NCI-H774 (cell line): ENCODE data around the gene GNE.
"Not testable (repeated sequence)": the region's sequence is repeated elsewhere in the genome, so short reads cannot be mapped to it uniquely, and the experiment has no call there.

ENCODE experiments used
- DNase-seq: peaks from one replicate; lab custom pipeline; 2025; lab: John Stamatoyannopoulos, UW

GNE gene

DNA sequence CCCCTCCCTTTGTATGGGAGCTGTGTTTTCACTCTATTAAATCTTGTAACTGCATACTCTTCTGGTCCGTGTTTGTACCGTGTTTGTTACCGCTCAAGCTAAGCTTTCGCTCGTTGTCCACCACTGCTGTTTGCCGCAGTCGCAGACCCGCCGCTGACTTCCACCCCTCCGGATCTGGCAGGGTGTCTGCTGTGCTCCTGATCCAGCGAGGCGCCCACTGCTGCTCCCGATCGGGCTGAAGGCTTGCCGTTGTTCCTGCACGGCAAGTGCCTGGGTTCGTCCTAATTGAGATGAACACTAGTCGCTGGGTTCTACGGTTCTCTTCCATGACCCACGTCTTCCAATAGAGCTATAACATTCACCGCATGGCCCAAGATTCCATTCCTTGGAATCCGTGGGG is 6.6 kb upstream of the GNE start:
- no peak for DNase-seq

DNA sequence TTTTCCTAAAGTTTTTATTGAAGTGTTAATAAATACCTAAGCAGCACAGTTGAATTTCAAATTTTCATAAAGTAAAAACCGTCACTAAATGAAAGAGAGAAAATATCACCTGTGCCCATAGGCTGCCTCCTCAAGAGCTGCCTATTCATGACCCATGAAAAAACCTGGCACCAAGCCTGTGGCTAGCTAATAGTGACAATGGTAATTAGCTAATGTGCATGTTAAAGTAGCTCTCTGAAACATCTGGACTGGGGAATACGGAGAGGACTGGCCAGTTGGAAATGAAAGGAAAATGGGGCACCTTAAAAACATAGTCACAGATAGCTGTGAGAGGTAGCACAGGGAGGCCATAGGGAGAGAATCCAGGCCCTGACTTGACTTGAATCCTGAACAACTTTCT is 5.4 kb upstream of the GNE start:
- peak; percentile 81 for DNase-seq

DNA sequence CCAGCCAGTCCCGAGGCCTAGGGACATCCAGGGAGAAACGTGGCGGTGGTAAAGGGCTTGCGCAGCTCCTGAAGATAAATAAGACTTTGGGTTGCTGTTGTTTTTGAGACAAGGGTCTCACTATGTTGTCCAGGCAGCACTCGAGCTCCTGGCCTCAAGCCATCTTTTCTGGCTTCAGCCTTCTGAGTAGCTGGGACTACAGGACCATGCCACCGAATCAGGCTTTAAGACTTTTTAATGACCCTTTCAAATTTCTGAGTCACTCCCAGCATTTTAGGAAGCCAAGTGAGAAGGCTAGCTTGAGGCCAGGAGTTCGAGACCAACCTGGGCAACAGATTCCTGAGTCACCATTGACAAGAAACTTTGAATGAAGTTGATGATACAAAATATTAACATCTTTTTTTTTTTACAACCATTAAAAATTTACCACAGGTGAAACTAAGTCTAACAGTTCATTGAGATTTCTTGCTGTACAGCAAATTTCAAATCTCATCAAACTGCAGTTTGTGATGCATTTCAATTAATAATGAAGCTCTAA is 817 bp upstream of the GNE start:
- no peak for DNase-seq

DNA sequence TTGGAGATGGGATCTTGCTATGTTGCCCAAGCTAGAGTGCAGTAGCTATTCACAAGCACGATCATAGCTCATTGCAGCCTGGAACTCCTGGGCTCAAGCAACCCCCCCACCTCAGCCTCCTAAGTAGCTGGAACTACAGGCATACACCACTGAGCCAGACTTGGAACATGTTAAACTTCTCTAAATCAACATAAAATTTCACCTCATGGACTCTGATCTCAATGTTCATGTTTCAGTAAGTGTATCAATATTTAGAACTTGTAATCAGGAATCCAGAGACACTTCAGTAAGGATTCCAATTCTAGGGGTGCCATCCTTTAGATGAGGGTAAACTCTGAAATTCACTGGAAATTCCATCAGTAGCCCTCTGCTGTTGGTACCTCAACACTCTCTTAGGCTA is 6.8 kb downstream of the GNE start:
- DNase-seq = no peak

DNA sequence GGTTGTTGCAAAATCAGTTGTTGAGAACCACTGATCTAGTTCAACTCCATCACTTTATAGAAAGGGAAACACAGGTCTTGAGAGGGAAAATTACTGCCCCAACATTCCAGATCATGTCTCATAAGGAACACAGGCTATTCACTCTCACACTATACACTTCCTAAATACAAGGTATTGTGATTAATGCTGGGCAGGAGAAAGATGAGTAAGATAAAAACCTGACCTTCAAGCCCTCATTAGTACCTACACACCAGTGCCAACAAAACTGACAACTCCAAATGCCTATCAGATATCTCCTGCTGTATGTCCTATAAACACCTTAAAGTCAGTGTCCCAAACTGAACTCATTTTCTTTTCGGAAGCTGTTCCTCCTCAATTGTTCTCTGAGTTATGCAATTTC is 8.2 kb downstream of the GNE start:
- no peak for DNase-seq

DNA sequence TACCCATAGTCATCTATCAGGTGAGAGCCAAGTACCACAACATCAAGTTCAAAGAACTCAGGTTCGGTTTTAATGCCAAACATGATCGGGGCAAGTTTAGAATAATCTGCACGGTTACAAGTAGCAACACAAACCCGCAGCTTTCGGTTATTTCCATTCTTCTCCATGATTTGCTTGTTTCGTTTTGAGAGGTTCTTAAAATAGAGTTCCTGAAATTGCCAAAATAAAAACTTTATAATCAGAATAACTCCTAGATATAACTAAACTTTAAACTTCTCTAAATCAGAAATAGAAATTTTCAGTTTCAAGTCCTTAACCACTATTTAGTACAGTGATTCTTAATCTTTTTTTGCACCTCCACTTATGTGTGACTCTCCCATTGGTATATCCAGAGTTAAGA is 9.1 kb downstream of the GNE start:
- DNase-seq = no peak

DNA sequence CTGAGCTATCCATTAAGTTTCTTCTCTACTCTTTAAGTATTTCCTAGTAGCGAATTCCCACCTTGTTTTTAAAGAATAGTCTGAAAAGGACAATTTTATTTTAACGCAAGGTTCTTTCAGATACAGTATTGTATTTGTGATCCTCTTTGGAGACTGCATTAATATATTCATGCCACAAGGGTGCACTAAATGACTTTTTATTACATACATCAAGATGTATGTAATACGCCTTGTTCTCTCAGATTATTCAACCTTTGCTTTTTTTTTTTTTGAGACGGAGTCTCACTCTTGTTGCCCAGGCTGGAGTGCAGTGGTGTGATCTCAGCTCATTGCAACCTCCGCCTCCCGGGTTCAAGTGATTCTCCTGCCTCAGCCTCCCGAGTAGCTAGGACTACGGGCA is 10.2 kb downstream of the GNE start:
- not testable (repeated sequence) for DNase-seq

DNA sequence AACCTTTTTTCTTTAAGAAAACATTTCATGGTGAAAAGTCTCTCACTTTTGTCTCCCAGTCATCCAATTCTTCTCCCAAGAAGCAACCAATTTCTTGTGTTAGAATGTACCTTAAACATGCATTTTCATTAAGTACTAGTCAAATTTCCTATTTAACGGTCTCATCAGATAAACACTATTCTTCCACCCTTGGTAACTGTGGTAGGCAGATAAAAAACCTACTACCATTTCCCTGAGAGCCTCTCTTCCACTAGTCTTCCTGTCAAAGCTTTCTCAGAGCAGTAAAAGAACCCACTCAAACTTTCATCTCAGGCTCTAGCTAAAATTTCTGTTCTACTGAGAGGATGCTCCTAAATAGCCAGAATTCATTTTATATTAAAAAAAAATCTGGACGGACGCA is 10.9 kb downstream of the GNE start:
- no peak for DNase-seq

DNA sequence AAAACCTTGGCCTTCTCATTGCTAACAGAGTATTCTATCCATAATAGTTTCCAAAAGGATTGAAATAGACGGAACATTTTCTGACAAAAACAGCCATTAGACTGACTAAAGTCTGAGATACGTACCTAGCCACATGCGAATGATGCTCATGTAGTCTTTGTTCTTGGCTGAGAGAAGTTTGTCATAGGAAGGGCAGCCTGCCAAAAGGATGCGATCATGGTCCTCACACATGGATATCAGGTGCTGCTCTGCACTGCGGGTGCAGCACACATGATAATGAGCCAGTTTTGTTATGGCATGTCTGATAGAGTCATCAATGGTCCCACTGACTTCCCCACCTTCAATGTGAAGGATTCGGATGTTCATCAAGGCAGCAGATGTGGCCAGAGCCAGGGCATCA is 12.3 kb downstream of the GNE start:
- DNase-seq = no peak

DNA sequence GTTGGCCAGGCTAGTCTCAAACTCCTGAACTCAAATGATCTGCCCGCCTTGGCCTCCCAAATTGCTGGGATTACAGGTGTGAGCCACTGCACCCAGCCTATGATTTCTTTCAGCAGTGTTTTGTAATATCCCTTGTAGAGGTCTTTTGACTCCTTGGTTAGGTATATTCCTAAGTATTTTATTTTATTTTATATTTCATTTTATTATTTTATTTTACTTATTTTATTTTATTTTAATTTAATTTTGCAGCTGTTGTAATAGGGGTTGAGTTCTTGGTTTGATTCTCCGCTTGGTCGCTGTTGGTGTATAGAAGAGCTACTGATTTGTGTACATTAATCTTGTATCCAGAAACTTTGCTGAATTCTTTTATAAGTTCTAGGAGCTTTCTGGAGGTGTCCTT is 18.6 kb downstream of the GNE start:
- not testable (repeated sequence) for DNase-seq

DNA sequence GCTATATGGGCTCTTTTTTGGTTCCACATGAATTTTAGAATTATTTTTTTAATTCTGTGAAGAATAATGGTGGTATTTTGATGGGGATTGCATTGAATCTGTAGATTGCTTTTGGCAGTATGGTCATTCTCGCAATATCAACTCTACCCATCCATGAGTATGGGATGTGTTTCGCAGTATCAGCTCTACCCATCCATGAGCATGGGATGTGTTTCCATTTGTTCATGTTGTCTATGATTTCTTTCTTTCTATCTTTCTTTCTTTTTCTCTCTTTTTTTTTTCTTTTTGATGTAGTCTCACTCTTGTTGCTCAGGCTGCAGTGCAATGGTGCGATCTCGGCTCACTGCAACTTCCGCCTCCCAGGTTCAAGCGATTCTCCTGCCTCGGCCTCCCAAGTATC is 19.0 kb downstream of the GNE start:
- DNase-seq = not testable (repeated sequence)

DNA sequence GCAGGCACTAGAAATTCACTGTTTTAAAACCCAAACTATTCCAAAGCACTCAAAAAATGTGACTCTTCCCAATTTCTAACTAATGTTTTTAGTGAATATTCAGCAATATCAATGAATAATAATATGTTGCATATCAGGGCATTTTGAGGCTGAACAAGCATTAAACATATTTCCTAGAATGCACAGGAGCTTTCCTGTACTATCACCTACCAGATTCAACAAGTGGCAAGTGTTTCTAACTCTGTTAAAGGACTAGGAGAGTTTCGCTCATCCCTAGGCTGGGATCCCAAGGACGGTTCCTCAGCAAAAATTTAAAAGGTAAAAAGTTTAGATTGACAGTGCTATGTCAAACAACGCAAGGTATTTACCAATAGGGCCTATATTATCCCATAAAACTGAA is 21.0 kb downstream of the GNE start:
- DNase-seq = no peak

DNA sequence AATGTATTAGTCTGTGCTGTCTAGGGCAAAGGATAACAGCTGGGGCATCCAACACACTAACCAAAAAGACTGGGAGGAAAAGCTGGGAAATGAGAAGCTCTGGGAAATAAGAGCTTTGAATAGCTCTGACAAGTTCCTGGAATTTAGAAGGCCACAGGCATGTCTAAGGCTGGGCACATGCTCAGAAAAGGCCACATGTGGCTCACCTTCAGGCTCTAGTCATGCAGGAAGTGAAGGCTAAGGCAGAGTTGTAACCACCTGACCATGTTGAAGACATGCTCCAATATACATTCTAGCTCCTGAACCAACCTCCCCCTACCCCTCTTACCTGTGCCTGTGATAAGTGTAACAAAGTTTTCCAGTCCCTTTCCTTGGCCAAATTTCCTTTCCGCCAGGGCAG is 35.8 kb downstream of the GNE start:
- no peak for DNase-seq

DNA sequence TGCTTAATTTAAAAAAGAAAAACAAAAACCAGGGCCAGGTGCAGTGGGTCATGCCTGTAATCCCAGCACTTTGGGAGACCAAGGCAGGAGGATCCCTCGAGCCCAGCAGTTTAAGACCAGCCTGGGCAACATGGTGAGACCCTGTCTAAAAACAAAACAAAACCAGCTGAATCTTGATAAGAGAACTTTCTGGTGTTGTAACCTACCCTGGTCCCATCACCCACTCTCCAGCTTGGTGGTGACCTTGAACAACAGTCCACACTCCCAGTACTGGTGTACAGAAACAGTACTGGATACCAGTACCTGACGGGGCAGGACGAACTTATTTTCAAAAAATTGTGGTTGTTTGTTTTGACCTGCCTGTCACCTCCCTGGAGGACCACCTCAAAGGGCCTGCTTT is 36.6 kb downstream of the GNE start:
- no peak for DNase-seq

DNA sequence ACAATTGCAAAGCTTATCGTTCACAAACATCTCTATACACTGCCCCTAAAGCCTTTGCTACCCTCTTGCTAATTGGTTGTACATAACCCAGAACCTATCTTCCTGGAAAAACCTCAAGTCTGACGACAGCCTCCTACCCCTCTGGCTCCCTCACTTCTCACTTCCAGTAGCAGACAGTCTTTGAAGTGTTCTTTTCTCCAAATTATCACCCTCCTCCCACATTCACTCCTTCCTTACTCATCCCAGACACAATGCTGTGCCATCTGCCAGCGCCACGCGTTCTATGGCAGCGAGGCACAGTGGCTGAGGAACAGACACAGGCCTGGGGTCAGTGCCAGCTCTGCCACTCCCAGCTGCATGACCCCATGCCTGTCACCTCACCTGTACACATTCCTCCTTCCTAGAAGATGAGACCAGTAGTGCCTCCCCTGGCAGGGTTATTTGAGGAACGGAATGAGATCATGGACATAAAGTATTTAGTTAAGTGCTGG is 39.8 kb downstream of the GNE start:
- no peak for DNase-seq

DNA sequence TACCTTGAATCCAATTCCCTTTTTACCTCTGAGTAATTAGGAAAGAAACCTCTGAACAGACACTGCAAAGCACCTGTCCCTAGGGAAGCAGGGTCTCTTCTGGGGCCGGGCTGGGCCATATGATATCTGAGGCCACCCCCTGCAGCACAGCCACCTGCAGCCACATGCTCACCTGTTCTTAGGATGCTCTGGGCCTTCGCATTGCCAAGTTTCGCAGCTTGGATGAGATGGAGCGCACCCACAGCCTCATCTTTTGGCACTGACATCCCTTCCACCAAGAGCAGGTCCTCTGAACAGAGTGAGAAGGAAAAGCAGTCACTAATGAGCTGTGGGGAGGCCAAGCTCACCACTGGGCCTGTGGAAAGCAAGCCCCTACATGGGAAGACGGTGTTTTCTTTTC is 40.2 kb downstream of the GNE start:
- DNase-seq = no peak

DNA sequence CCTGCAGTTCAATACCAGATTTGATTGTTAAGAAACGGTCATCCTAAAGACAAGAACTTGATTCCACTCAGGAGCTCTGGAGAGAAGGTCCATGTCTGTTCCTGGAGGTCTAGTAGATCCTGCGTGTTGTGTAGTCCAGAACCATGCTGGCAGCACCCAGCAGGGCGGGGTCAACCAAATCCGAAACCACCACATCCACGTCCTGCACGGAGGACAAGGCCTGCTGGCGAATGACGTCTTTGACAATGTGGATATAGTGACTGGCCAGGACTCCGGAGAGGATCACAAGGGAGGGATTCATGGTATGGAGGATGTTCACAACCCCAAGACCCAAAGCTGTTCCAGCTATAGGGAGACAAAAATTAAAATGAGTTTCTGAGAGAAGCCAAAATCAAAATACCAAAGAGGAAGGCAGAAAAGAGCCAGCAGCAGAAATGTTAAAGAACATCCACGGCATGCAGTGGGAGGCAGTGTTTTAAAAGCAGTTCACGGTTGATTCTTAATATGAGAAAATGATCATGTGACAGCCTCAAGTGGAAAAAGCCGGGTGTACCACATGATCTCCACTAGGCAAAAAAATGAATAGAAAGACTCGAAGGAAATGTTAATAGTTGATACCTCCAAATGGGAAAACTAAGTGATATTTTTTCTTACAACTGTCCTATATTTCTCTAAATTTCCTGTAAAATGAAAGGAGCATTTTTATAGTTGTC is 40.8 kb downstream of the GNE start:
- no peak for DNase-seq

DNA sequence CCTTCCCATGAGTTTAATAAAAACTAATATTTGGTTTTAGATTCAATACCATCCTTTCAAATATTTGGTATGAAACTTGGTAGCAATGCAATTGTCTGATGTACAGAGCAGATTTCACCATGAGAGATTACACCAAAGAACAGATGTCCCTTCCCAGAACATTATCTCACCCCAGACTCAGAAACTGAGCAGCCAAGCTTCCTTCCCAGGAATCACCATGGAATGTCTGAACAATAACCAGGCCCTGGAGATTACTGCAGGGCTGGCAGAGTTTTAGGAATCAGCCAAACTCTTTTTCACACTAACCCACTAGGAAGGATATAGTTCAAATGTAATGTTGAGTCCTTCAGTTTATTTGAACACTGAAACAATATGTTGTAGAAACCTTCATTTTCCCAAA is 43.7 kb downstream of the GNE start:
- no peak for DNase-seq

DNA sequence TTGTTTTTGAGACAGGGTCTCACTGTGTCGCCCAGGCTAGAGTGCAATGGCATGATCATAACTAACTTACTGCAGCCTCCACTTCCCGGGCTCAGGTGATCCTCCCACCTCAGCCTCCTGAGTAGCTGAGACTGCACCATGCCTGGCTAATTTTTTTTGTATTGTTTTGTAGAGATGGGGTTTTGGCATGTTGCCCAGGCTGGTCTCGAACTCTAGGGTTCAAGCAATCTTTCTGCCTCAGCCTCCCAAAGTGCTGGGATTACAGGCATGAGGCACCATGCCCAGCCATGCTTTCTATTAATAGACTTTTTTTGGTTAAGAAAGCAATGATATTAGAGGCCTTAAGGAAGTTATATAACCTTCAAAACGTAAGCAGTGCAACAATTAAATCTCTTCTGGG is 44.3 kb downstream of the GNE start:
- no peak for DNase-seq

DNA sequence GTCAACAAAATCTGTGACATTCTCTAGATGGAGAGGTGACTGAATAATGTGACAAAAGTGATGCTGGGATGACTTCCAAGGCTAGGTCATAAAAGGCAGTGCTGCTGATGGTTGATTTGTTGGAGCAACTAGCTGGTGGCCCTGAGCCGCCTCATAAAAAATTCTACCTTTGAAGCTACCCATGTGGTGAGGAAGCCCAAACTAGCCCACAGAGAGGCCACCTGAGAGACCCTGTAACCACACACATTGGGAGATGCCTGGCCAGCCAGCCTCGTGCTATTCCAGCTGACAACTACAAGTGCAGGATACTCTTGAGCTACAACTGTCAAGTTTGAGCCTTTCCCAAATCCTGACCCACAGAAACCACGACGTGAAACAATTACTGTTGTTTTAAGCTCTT is 44.9 kb downstream of the GNE start:
- no peak for DNase-seq

DNA sequence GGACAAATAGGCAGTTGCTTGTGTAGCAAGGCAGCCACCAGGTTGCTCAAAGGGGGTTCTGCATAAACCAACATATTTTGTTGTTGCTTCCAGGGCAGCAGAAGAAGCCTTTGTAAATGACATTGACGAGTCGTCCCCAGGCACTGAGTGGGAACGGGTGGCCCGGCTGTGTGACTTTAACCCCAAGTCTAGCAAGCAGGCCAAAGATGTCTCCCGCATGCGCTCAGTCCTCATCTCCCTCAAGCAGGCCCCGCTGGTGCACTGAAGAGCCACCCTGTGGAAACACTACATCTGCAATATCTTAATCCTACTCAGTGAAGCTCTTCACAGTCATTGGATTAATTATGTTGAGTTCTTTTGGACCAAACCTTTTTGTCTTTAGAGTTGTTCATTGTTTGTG is 46.7 kb downstream of the GNE start:
- no peak for DNase-seq

DNA sequence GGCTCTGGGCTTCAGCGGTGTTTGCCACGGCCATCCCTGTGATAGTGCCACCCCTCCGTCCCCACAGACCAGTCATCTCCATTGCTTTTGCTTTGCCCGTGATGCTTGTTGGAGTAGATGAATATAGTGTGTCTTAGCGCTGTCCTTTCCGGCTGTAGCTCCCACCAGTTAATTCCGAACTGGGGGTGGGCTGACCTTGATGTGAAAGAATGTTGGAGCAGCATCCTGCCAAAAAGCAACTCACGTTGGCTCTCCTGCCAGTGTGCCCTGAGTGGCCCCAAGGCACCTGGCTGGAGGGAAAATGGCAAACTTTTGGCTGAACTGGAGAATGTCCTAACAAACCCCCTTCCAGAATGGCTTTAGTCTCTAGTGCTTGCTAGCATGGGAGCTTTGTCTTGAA is 47.5 kb downstream of the GNE start:
- DNase-seq = no peak

DNA sequence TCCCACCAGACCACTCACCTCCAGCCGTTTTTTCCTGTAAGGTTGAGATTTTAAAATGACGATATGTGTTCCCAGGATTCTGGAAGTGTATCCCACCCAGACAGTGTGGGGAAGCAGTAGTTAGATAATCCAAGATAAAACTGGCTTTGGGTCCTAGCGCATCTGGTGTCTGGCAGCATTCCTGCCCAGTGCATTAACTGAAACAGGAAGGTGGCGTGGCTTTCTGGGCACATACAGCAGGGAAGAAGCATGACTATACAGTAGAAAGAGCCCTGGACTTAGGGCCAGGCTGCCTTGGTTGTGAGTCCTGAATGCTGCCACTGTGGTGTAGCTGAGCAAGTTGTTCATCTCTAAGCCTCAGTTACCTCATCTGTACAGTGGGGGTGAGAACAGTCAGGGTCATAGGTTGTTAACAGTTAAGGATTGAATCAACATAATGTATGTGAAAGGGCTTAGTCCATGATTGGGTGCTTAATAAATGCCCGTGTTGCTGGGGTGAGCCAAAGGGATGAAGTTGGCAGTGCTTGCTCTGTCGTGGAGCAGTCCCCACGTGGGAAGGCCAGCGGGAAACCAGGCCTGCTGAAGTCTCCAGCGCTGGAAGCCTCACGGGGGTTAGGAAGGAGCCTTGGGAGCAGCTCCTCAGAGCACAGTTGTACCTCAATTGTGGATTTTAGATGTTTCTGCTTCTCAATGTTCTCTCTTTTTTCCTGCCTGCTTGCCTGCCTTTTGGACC is 49.6 kb downstream of the GNE start:
- no peak for DNase-seq
